HEK293 (cell line): Measurements from ENCODE around the gene GNG14.

Experiments used
- ZNF175 ChIP-seq: fragments of 450-650 bp; formaldehyde crosslinking; IDR thresholded peaks from 2 replicates; pipeline ENCODE4 v1.5.1; 2016; ENCODE audit warnings: missing biosample characterization, missing genetic modification characterization
- ZNF513 ChIP-seq: fragments of 450-650 bp; IDR thresholded peaks from 2 replicates; pipeline ENCODE4 v1.5.1; 2018; ENCODE audit warnings: missing biosample characterization, missing genetic modification characterization
- ZNF585B ChIP-seq: fragments of 450-650 bp; formaldehyde crosslinking; IDR thresholded peaks from 2 replicates; pipeline ENCODE4 v1.5.1; 2016; ENCODE audit warnings: missing biosample characterization, missing genetic modification characterization
- ZNF626 ChIP-seq: fragments of 450-650 bp; sonication (Bioruptor Pico); formaldehyde crosslinking; IDR thresholded peaks from 2 replicates; pipeline ENCODE4 v1.5.1; 2018; ENCODE audit warnings: missing biosample characterization, missing genetic modification characterization, inconsistent platforms
- ZSCAN18 ChIP-seq: fragments of 450-650 bp; formaldehyde crosslinking; IDR thresholded peaks from 2 replicates; pipeline ENCODE4 v1.5.1; 2016; ENCODE audit warnings: missing biosample characterization, missing genetic modification characterization

DNA sequence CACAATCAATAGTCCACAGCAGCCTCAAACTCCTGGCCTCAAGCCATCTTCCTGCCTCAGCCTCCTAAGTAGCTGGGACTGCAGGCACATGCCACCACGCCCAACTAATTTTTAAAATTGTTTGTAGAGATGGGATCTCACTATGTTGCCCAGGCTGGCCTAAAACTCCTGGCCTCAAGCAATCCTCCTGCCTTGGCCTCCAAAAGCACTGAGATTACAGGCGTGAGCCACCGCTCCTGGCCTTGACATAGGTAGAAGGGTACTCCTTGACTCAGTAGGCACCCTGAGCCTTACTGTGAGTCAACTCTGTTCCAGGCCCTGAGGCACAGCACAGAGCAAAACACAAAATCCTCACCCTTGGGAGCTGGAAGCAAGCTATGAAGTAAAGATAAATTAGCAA, 28.1 kb downstream of the GNG14 start:
- TF ChIP-seq ZNF585B (tag by site-specific recombination) = no peak
- no peak for TF ChIP-seq ZNF175 (tag by site-specific recombination)
- no peak for TF ChIP-seq ZSCAN18 (tag by site-specific recombination)
- TF ChIP-seq ZNF513 (tag by site-specific recombination) = no peak
- no peak for TF ChIP-seq ZNF626 (tag by site-specific recombination)
